Parathyroid adenoma (tissue), 2 donors: ENCODE measurements around the gene SELENOH.
"Not testable (repeated sequence)": the region's sequence is repeated elsewhere in the genome, so short reads cannot be mapped to it uniquely, and the experiment has no call there.

ENCODE experiments used
- H2AFZ ChIP-seq: fragments of 300-600 bp; sonication (generic); one replicate; pipeline ENCODE4 v1.7.0; 2017; ENCODE audit warnings: antibody characterized with exemption, mild to moderate bottlenecking
- H3K27ac ChIP-seq: fragments of 300-600 bp; sonication (generic); one replicate; pipeline ENCODE4 v1.7.0; 2017
- H3K27me3 ChIP-seq: fragments of 300-600 bp; sonication (generic); one replicate; pipeline ENCODE4 v1.7.0; 2017; ENCODE audit warnings: low read length; ENCODE audit not compliant: control insufficient read depth, insufficient read depth
- H3K36me3 ChIP-seq: fragments of 300-600 bp; sonication (generic); one replicate; pipeline ENCODE4 v1.7.0; 2017; ENCODE audit warnings: low read length; ENCODE audit not compliant: control insufficient read depth, insufficient read depth
- H3K4me1 ChIP-seq: fragments of 300-600 bp; sonication (generic); one replicate; pipeline ENCODE4 v1.7.0; 2017; ENCODE audit warnings: control low read depth
- H3K4me2 ChIP-seq: fragments of 300-600 bp; sonication (generic); one replicate; pipeline ENCODE4 v1.7.0; 2017; ENCODE audit warnings: low read length
- H3K4me3 ChIP-seq: fragments of 300-600 bp; sonication (generic); one replicate; pipeline ENCODE4 v1.7.0; 2017; ENCODE audit warnings: low read depth, low read length
- H3K79me2 ChIP-seq: fragments of 300-600 bp; sonication (generic); one replicate; pipeline ENCODE4 v1.7.0; 2017; ENCODE audit warnings: control low read depth
- H3K9ac ChIP-seq: fragments of 300-600 bp; sonication (generic); one replicate; pipeline ENCODE4 v1.7.0; 2017; ENCODE audit warnings: mild to moderate bottlenecking
- H3K9me3 ChIP-seq: fragments of 300-600 bp; sonication (generic); one replicate; pipeline ENCODE4 v1.7.0; 2017; ENCODE audit warnings: low read length; ENCODE audit not compliant: control insufficient read depth
- TF ChIP-seq, protein P1 (sequence below): fragments of 300-600 bp; sonication (generic); IDR thresholded peaks from one replicate; pipeline ENCODE4 v1.7.0; 2017; ENCODE audit warnings: antibody characterized with exemption, mild to moderate bottlenecking
- donor health status: primary hyperparathyroidism.

The SELENOH gene

GRCh38 chr11:57712256-57713150, 28.8 kb upstream of the SELENOH start, which contains the start of gene TMX2:
Gene TMX2, plus strand, starts transcription at chr11:57712593. Its CDS starts 26 bp downstream, at chr11:57712619.
- Histone ChIP-seq H2AFZ (peak within 1 kb of the TSS; percentile 85), H3K27me3 (no peaks in the 10 kb centered on the region), H3K36me3 (no peaks in the 10 kb centered on the region), H3K9me3 (no peaks in the 10 kb centered on the region), H3K4me3 (peak within 1 kb of the TSS; percentile 94), H3K27ac (peak within 1 kb of the TSS; percentile 86), H3K79me2 (peaks cover 31% of the 10 kb centered on the region), H3K4me2 (peak within 1 kb of the TSS; percentile 73), H3K9ac (peak within 1 kb of the TSS; percentile 21), H3K4me1 (peaks cover 6% of the 10 kb centered on the region)
- TF ChIP-seq, protein P1, sequence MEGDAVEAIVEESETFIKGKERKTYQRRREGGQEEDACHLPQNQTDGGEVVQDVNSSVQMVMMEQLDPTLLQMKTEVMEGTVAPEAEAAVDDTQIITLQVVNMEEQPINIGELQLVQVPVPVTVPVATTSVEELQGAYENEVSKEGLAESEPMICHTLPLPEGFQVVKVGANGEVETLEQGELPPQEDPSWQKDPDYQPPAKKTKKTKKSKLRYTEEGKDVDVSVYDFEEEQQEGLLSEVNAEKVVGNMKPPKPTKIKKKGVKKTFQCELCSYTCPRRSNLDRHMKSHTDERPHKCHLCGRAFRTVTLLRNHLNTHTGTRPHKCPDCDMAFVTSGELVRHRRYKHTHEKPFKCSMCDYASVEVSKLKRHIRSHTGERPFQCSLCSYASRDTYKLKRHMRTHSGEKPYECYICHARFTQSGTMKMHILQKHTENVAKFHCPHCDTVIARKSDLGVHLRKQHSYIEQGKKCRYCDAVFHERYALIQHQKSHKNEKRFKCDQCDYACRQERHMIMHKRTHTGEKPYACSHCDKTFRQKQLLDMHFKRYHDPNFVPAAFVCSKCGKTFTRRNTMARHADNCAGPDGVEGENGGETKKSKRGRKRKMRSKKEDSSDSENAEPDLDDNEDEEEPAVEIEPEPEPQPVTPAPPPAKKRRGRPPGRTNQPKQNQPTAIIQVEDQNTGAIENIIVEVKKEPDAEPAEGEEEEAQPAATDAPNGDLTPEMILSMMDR: no peak

DNA sequence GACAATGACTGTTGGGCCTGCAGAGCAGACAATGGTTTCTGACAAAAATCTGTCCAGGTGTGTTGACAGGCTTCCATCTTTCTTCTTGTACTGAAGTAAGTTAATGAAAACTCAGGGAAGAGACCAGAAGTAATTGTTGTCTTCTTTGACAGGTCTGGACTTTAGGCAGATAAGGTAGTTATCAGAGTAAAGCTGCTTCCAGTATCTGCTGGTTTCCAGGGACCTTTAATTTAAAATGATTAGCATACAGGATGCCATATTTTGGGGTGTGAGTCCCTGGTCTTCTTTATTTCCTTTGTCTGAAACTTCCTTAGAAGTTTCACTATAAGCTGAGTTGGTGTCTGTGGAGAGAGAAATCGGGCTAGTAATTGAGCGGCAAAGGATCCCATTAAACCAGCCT, 27.5 kb upstream of the SELENOH start:
- Histone ChIP-seq H2AFZ (no peak overlapping the region), H3K36me3 (no peaks in the 10 kb centered on the region), H3K4me1 (peaks cover 6% of the 10 kb centered on the region), H3K9ac (no peak overlapping the region), H3K27ac (no peak overlapping the region), H3K27me3 (no peaks in the 10 kb centered on the region), H3K9me3 (no peaks in the 10 kb centered on the region), H3K4me3 (peak overlapping the region; percentile 77), H3K4me2 (peak overlapping the region; percentile 49), H3K79me2 (peaks cover 31% of the 10 kb centered on the region)
- TF ChIP-seq, protein P1: no peak

DNA sequence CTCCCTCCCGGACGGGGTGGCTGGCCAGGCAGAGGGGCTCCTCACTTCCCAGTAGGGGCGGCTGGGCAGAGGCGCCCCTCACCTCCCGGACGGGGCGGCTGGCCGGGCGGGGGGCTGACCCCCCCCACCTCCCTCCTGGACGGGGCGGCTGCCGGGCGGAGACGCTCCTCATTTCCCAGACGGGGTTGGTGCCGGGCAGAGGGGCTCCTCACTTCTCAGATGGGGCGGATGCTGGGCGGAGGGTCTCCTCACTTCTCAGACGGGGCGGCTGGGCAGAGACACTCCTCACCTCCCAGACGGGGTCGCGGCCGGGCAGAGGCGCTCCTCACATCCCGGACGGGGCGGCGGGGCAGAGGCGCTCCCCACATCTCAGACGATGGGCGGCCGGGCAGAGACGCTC, 24.6 kb upstream of the SELENOH start:
- H3K79me2 ChIP-seq: peaks cover 29% of the 10 kb centered on the region
- H3K27ac ChIP-seq, H2AFZ ChIP-seq, H3K4me3 ChIP-seq, H3K36me3 ChIP-seq, H3K9ac ChIP-seq, H3K4me2 ChIP-seq, H3K27me3 ChIP-seq, H3K9me3 ChIP-seq, H3K4me1 ChIP-seq: not testable (repeated sequence)

- Histone ChIP-seq H3K79me2 (peaks cover 11% of the 10 kb centered on the region), H3K4me1 (no peaks in the 10 kb centered on the region), H3K27ac (no peak overlapping the region), H3K4me3 (no peak overlapping the region), H3K9me3 (no peaks in the 10 kb centered on the region), H3K4me2 (no peak overlapping the region), H3K27me3 (no peaks in the 10 kb centered on the region), H3K9ac (no peak overlapping the region), H2AFZ (no peak overlapping the region), H3K36me3 (no peaks in the 10 kb centered on the region)
- TF ChIP-seq, protein P1: no peak
Observed at GRCh38 chr11:57727185-57727584, 14.1 kb upstream of the SELENOH start.

DNA sequence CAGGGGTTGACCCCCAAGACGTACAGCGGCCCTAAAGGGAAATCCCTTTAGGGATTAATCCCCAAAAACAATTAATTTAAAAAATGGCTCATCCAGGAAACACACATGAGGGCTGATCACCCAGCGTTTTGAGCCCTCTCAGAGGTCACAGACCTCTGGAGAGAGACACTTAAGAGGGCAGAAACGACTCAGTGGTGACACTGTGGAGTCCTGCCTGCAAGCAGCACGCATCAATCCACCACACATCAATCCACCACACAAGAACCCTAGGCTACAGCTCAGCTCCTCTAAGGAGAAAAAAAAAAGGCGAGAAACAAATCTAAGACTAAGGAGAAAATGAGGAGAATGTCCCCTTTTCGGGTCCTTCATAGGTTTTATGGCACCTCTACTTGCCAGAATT, 12.5 kb upstream of the SELENOH start:
- H3K36me3 ChIP-seq: no peaks in the 10 kb centered on the region
- H3K9me3 ChIP-seq: no peaks in the 10 kb centered on the region
- no peak overlapping the region for H3K4me3 ChIP-seq
- no peak overlapping the region for H2AFZ ChIP-seq
- H3K4me2 ChIP-seq: no peak overlapping the region
- H3K27me3 ChIP-seq: no peaks in the 10 kb centered on the region
- H3K9ac ChIP-seq: no peak overlapping the region
- no peaks in the 10 kb centered on the region for H3K4me1 ChIP-seq
- H3K27ac ChIP-seq: no peak overlapping the region
- H3K79me2 ChIP-seq: peaks cover 22% of the 10 kb centered on the region
- TF ChIP-seq, protein P1: no peak
